Measurements from ENCODE around the gene SRCAP. TPM values are rescaled to one million over a fixed set of nuclear protein-coding genes. Genes with fewer than 3 reads are reported as not detected.

Gene SRCAP
- polyA plus RNA-seq, 1 of the 3 experiments (the other 2 are of a cell fraction): 5.6 TPM

GRCh38 chr16:30787613-30788378, 88.8 kb downstream of the SRCAP start (continued):
- TF ChIP-seq TEAD4 (IDR thresholded peaks at IDR 0.05; ENCODE audit: borderline replicate concordance, insufficient read depth) (no peak), JUND (IDR thresholded peaks at IDR 0.05) (no peak)

Small RNA genes lying within 50 kb of the gene (small RNA-seq; reads per million reads assigned to genes)
- gene RNU6-1043P: 0 reads per million in 7 experiments
- gene RNU6-416P: 0 reads per million in 7 experiments
- gene SNORA30: 9.2 to 441 (median 32.7) reads per million in 7 experiments

Other genes with a start within 250 kb of the SRCAP start
- gene ITGAL, start 226.4 kb upstream of the SRCAP start, polyA plus RNA-seq (2012; rRNA removed): 0.12 and 0.28 TPM in 2 replicates
- gene ZNF768, start 172.6 kb upstream of the SRCAP start, polyA plus RNA-seq (2012; rRNA removed): 26.0 and 26.5 TPM in 2 replicates
- gene ZNF747, start 164.3 kb upstream of the SRCAP start, polyA plus RNA-seq (2012; rRNA removed): 5.6 and 5.8 TPM in 2 replicates
- 2.8 and 3.4 TPM in 2 replicates for gene ZNF764, start 140.8 kb upstream of the SRCAP start, polyA plus RNA-seq (2012; rRNA removed)
- 9.1 and 13.4 TPM in 2 replicates for gene ZNF688, start 127.5 kb upstream of the SRCAP start, polyA plus RNA-seq (2012; rRNA removed)
- 8.8 and 10.6 TPM in 2 replicates for gene ZNF785, start 113.5 kb upstream of the SRCAP start, polyA plus RNA-seq (2012; rRNA removed)
- 2.9 and 3.4 TPM in 2 replicates for gene ZNF689, start 88.8 kb upstream of the SRCAP start, polyA plus RNA-seq (2012; rRNA removed)
- 7.5 and 13.5 TPM in 2 replicates for gene PRR14, start 48.2 kb upstream of the SRCAP start, polyA plus RNA-seq (2012; rRNA removed)
- 9.6 and 11.5 TPM in 2 replicates for gene FBRS, start 40.7 kb upstream of the SRCAP start, polyA plus RNA-seq (2012; rRNA removed)
- 45.8 and 54.2 TPM in 2 replicates for gene PHKG2, start 49.3 kb downstream of the SRCAP start, polyA plus RNA-seq (2012; rRNA removed)
- 28.4 and 36.5 TPM in 2 replicates for gene CFAP119, start 62.9 kb downstream of the SRCAP start, polyA plus RNA-seq (2012; rRNA removed)
- gene RNF40, start 63.2 kb downstream of the SRCAP start, polyA plus RNA-seq (2012; rRNA removed): 49.8 and 57.3 TPM in 2 replicates
- gene ZNF629, start 88.0 kb downstream of the SRCAP start, polyA plus RNA-seq (2012; rRNA removed): 4.7 and 5.1 TPM in 2 replicates
- gene BCL7C, start 194.9 kb downstream of the SRCAP start, polyA plus RNA-seq (2012; rRNA removed): 48.5 and 56.3 TPM in 2 replicates
- gene CTF1, start 197.4 kb downstream of the SRCAP start, polyA plus RNA-seq (2012; rRNA removed): 35.9 and 45.7 TPM in 2 replicates
- gene FBXL19, start 224.4 kb downstream of the SRCAP start, polyA plus RNA-seq (2012; rRNA removed): 18.3 and 20.6 TPM in 2 replicates
- 29.0 and 31.8 TPM in 2 replicates for gene ORAI3, start 249.9 kb downstream of the SRCAP start, polyA plus RNA-seq (2012; rRNA removed)